ENCODE results near the gene C1QL4.
"Not testable (repeated sequence)": the region's sequence is repeated elsewhere in the genome, so short reads cannot be mapped to it uniquely, and the experiment has no call there.

Gene C1QL4

DNA sequence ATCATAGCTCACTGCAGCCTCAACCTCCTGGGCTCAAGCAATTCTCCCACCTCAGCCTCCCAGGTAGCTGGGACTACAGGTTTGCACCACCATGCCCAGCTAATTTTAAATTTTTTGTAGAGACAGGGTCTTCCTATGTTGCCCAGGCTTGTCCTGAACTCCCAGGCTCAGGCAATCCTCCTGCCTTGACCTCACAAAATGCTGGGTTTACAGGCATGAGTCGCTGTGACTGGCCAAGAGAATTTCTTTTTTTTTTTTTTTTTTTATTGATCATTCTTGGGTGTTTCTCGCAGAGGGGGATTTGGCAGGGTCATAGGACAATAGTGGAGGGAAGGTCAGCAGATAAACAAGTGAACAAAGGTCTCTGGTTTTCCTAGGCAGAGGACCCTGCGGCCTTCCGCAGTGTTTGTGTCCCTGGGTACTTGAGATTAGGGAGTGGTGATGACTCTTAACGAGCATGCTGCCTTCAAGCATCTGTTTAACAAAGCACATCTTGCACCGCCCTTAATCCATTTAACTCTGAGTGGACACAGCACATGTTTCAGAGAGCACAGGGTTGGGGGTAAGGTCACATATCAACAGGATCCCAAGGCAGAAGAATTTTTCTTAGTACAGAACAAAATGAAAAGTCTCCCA, 54.1 kb downstream of the C1QL4 start:
- DNase-seq (ENCODE audit: low read depth in 1 of 2, low spot score in 1 of 2): not testable (repeated sequence)
